Measurements from ENCODE around the gene ZNF732.

GRCh38 chr4:252065-252601 is 53.1 kb downstream of the ZNF732 start:
- TF ChIP-seq, protein P1, sequence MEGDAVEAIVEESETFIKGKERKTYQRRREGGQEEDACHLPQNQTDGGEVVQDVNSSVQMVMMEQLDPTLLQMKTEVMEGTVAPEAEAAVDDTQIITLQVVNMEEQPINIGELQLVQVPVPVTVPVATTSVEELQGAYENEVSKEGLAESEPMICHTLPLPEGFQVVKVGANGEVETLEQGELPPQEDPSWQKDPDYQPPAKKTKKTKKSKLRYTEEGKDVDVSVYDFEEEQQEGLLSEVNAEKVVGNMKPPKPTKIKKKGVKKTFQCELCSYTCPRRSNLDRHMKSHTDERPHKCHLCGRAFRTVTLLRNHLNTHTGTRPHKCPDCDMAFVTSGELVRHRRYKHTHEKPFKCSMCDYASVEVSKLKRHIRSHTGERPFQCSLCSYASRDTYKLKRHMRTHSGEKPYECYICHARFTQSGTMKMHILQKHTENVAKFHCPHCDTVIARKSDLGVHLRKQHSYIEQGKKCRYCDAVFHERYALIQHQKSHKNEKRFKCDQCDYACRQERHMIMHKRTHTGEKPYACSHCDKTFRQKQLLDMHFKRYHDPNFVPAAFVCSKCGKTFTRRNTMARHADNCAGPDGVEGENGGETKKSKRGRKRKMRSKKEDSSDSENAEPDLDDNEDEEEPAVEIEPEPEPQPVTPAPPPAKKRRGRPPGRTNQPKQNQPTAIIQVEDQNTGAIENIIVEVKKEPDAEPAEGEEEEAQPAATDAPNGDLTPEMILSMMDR (IDR thresholded peaks at IDR 0.05 in 2 of 3, conservative IDR thresholded peaks at IDR 0.05 in 1 of 3; ENCODE audit: borderline replicate concordance in 1 of 3, insufficient read depth in 1 of 3, low read depth in 2 of 3, low read length in 2 of 3), result no peak
- no peak for TF ChIP-seq POLR2A (IDR thresholded peaks at IDR 0.05; ENCODE audit: borderline replicate concordance, extremely low read depth, insufficient read depth, insufficient read length)
- TF ChIP-seq SIN3A (IDR thresholded peaks at IDR 0.05; ENCODE audit: low read depth), result no peak
- TF ChIP-seq POLR2AphosphoS5 (IDR thresholded peaks at IDR 0.05; ENCODE audit: low read depth, low read length), result no peak
- TF ChIP-seq RAD21 (IDR thresholded peaks at IDR 0.05; ENCODE audit: low read depth), result no peak
- no peak for TF ChIP-seq EZH2phosphoT487 (IDR thresholded peaks at IDR 0.05; ENCODE audit: borderline replicate concordance)
- TF ChIP-seq SP1 (IDR thresholded peaks at IDR 0.05; ENCODE audit: low read depth), result no peak
- no peak for TF ChIP-seq SRF (IDR thresholded peaks at IDR 0.05; ENCODE audit: low read depth)
- TF ChIP-seq, protein P2, sequence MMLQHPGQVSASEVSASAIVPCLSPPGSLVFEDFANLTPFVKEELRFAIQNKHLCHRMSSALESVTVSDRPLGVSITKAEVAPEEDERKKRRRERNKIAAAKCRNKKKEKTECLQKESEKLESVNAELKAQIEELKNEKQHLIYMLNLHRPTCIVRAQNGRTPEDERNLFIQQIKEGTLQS (IDR thresholded peaks at IDR 0.05), result no peak
- TF ChIP-seq CEBPB (IDR thresholded peaks at IDR 0.05; ENCODE audit: low read depth), result no peak
- no peak for TF ChIP-seq MAX (IDR thresholded peaks at IDR 0.05)
- no peak for TF ChIP-seq EGR1 (IDR thresholded peaks at IDR 0.05; ENCODE audit: low read depth)
- no peak for TF ChIP-seq EZH2 (IDR thresholded peaks at IDR 0.05)

Data from HCT116 (cell line).